ENCODE results near the gene MBTPS1.

- TF ChIP-seq SMC3 (conservative IDR thresholded peaks at IDR 0.05; ENCODE audit: insufficient read depth, low read depth, low read length) (no peak), ARID4B (CRISPR knock-in tag; IDR thresholded peaks at IDR 0.05) (no peak), HMG20A (CRISPR knock-in tag; conservative IDR thresholded peaks at IDR 0.05) (no peak)
- TF ChIP-seq, protein P1, sequence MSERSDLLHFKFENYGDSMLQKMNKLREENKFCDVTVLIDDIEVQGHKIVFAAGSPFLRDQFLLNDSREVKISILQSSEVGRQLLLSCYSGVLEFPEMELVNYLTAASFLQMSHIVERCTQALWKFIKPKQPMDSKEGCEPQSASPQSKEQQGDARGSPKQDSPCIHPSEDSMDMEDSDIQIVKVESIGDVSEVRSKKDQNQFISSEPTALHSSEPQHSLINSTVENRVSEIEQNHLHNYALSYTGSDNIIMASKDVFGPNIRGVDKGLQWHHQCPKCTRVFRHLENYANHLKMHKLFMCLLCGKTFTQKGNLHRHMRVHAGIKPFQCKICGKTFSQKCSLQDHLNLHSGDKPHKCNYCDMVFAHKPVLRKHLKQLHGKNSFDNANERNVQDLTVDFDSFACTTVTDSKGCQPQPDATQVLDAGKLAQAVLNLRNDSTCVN (CRISPR knock-in tag; IDR thresholded peaks at IDR 0.05) = no peak
Measured at GRCh38 chr16:84082110-84082509, 34.6 kb downstream of the MBTPS1 start.
